ENCODE results near the gene MYO5A. TPM values are rescaled to one million over a fixed set of nuclear protein-coding genes. Genes with fewer than 3 reads are reported as not detected.

MYO5A gene
- total RNA-seq, 4 donors from 2014 or later, result 8.9 to 65.2 (median 12.7) TPM

DNA sequence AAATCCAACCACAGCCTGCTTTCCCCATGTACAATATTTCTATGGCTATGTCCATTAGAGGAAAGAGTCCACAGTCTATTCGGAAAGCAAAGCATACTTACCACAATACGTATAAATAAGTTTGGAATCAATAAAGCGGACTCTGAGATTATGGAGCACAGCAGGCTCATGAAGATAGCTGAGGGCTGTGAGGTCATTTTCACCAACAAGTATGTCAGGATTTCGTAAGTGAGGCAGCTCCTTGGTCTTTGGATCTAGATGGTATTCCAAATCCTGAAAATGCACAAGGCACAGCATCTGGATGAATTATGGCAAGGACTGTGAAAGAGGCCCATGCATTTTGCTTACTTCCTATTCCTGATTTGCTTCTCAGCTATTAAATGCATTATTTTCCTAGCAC is 100.4 kb downstream of the MYO5A start:
- Histone ChIP-seq H3K27ac (no peak overlapping the region), H3K9me3 (no peaks in the 10 kb centered on the region), H3K4me1 (no peaks in the 10 kb centered on the region), H3K36me3 (no peaks in the 10 kb centered on the region), H3K4me3 (no peak overlapping the region), H3K27me3 (no peaks in the 10 kb centered on the region)
- TF ChIP-seq POLR2A (IDR thresholded peaks at IDR 0.05), result no peak
- TF ChIP-seq, protein P1, sequence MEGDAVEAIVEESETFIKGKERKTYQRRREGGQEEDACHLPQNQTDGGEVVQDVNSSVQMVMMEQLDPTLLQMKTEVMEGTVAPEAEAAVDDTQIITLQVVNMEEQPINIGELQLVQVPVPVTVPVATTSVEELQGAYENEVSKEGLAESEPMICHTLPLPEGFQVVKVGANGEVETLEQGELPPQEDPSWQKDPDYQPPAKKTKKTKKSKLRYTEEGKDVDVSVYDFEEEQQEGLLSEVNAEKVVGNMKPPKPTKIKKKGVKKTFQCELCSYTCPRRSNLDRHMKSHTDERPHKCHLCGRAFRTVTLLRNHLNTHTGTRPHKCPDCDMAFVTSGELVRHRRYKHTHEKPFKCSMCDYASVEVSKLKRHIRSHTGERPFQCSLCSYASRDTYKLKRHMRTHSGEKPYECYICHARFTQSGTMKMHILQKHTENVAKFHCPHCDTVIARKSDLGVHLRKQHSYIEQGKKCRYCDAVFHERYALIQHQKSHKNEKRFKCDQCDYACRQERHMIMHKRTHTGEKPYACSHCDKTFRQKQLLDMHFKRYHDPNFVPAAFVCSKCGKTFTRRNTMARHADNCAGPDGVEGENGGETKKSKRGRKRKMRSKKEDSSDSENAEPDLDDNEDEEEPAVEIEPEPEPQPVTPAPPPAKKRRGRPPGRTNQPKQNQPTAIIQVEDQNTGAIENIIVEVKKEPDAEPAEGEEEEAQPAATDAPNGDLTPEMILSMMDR (IDR thresholded peaks at IDR 0.05), result no peak
- no peak for DNase-seq

DNA sequence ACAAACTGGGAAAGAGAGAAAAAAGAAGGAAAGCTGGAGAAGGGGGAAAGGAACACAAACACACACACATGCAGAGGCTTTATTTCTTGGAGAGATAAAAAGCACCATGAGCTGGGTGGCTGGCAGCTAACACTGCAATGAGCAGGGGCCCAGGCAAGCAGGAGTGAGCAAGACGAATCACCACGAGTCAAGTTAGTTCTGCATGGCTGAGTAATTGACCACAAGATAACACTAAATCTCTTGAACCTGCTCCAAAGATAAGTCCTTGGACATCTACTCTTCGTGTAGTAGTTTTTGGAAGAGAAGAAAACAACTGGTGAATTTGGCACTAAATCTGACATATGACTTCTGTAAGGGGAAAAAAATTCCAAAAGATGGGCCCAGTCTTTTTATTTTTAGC is 100.9 kb downstream of the MYO5A start:
- no peak overlapping the region for H3K4me3 ChIP-seq
- no peak for TF ChIP-seq POLR2A (IDR thresholded peaks at IDR 0.05)
- TF ChIP-seq, protein P1 (IDR thresholded peaks at IDR 0.05), result no peak
- no peaks in the 10 kb centered on the region for H3K36me3 ChIP-seq
- H3K9me3 ChIP-seq, result no peaks in the 10 kb centered on the region
- no peak for DNase-seq
- H3K27me3 ChIP-seq, result no peaks in the 10 kb centered on the region
- H3K27ac ChIP-seq, result no peak overlapping the region
- H3K4me1 ChIP-seq, result no peaks in the 10 kb centered on the region

DNA sequence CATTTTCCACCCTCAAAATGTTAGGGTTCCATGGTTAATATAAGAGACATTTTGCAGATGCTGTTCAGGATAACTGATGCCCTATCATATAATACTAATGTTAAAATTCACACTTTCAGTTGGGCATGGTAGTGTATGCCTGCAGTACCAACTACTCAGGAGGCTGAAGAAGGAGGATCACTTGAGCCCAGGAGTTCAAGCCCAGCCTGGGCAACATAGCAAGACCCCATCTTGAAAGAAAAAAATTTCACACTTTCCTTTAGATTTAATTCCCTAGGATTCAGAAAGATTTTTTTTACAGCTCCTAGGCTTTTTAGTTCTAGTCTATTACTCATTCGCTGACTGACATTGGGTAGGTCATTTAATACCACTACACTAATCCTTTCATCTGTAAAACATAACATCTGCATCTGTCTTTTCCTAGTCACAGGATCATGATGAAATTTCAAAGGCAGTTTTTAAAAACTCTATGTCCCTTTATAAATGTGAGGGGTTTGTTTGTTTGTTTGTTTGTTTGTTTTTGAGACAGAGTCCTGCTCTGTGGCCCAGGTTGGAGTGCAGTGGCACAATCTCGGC is 103.7 kb downstream of the MYO5A start:
- Histone ChIP-seq H3K27me3 (no peaks in the 10 kb centered on the region), H3K9me3 (no peaks in the 10 kb centered on the region), H3K36me3 (no peaks in the 10 kb centered on the region), H3K27ac (no peak overlapping the region), H3K4me1 (no peaks in the 10 kb centered on the region), H3K4me3 (no peak overlapping the region)
- no peak for TF ChIP-seq POLR2A (IDR thresholded peaks at IDR 0.05)
- TF ChIP-seq, protein P1 (IDR thresholded peaks at IDR 0.05), result no peak
- DNase-seq, result no peak

DNA sequence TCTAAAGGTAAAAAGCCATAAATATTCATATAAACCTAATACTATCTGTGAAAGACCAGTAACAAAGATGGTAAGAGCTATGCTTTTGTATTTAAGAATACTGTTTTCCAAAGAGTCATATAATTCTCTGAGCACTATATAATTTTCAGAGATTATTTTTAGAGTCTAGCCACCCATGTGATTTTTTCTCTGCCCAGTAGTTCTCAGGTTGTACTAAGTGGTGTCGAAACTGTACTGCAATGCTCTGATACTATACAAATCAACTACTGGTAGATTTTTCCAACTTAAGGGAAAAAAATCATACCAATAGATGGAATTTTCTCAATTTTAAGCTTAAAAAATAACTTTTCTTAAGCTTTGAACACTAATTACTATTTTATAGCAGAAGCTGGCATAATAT is 104.8 kb downstream of the MYO5A start:
- no peak for TF ChIP-seq POLR2A (IDR thresholded peaks at IDR 0.05)
- Histone ChIP-seq H3K9me3 (no peaks in the 10 kb centered on the region), H3K27ac (no peak overlapping the region), H3K4me1 (no peaks in the 10 kb centered on the region), H3K27me3 (no peaks in the 10 kb centered on the region), H3K4me3 (no peak overlapping the region), H3K36me3 (no peaks in the 10 kb centered on the region)
- DNase-seq, result no peak

DNA sequence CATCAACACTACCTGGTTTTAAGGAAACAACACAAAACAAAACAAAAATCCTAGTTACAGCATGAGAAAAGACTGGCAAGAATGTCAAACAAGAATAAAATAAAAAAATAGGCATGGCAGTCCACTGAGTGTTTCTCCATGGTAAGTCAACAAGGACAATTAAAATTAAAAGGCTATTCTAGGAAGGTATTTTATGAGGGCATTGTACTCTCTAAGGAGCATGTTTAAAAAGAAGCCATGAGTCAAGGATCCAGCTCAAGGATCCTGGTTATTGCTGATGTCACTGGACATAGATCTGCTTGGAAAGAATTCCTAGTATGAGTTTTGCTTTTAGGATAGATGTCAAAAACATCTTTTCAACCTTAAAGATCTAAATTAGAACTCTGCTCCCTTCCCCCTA is 106.7 kb downstream of the MYO5A start:
- Histone ChIP-seq H3K4me3 (no peak overlapping the region), H3K9me3 (no peaks in the 10 kb centered on the region), H3K36me3 (no peaks in the 10 kb centered on the region), H3K4me1 (no peaks in the 10 kb centered on the region), H3K27ac (no peak overlapping the region), H3K27me3 (no peaks in the 10 kb centered on the region)
- TF ChIP-seq, protein P1 (IDR thresholded peaks at IDR 0.05), result no peak
- TF ChIP-seq POLR2A (IDR thresholded peaks at IDR 0.05), result no peak
- no peak for DNase-seq

DNA sequence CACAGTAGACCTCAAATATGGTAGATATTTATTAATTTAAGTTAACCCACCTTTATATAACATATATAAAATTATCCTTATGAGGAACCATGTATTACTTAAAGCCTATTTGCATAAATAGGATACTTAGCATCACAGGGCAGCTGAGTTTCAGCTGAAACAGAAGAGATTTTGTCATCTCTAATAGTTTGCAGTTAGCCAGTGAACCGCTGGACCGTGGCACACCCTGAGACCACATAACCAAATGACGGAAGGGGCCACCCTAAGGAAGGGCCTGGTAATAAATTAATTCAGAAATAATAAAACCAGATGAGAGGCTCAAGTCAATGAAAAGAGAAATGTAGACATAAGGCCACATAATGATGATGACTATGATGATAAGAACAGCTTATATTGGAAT is 107.7 kb downstream of the MYO5A start:
- peak in 1 of 3 donors; percentile 32 for DNase-seq
- H3K4me3 ChIP-seq, result no peak overlapping the region
- H3K36me3 ChIP-seq, result no peaks in the 10 kb centered on the region
- no peaks in the 10 kb centered on the region for H3K27me3 ChIP-seq
- no peaks in the 10 kb centered on the region for H3K4me1 ChIP-seq
- no peaks in the 10 kb centered on the region for H3K9me3 ChIP-seq
- H3K27ac ChIP-seq, result no peak overlapping the region
- TF ChIP-seq, protein P1 (IDR thresholded peaks at IDR 0.05), result no peak
- no peak for TF ChIP-seq POLR2A (IDR thresholded peaks at IDR 0.05)

Data from Peyer's patch (tissue), 4 donors.